Thyroid gland (tissue), 4 donors: ENCODE measurements around the gene FBXW4. TPM values are rescaled to one million over a fixed set of nuclear protein-coding genes. Genes with fewer than 3 reads are reported as not detected.

ENCODE experiments used
- DNase-seq, 2 donors: peaks; one replicate each; pipeline ENCODE4 v3.0.0-alpha.2; 2019
- H3K27ac ChIP-seq, 3 donors: fragments of 200-600 bp; sonication (generic); 1 replicate in 2 of 3; 2 replicates in 1 of 3; pipeline ENCODE4 v1.5.1; 2016 to 2019; ENCODE audit warnings: mild to moderate bottlenecking in 1 of 3, moderate library complexity in 1 of 3
- H3K27me3 ChIP-seq: fragments of 200-600 bp; sonication (generic); one replicate; pipeline ENCODE4 v1.5.1; 2019
- H3K36me3 ChIP-seq, 2 donors: fragments of 200-600 bp; sonication (generic); one replicate each; pipeline ENCODE4 v1.5.1; 2016 to 2019
- H3K4me1 ChIP-seq, 2 donors: fragments of 200-600 bp; sonication (generic); one replicate each; pipeline ENCODE4 v1.5.1; 2017 to 2019
- H3K4me3 ChIP-seq, 3 donors: fragments of 200-600 bp; sonication (generic); replicated peaks in 1 of 3; 1 replicate in 2 of 3; 2 replicates in 1 of 3; pipeline ENCODE4 v1.5.1; 2016; ENCODE audit warnings: mild to moderate bottlenecking in 1 of 3
- H3K9me3 ChIP-seq: fragments of 200-600 bp; sonication (generic); one replicate; pipeline ENCODE4 v1.5.1; 2017
- CTCF ChIP-seq, 6 experiments: fragments of 200-600 bp in 3 of 6; fragments of 450-650 bp in 3 of 6; sonication (generic) in 3 of 6; IDR thresholded peaks; one replicate each; pipeline ENCODE4 v1.5.1; 2016 to 2019; ENCODE audit warnings: antibody characterized with exemption in 6 of 6, mild to moderate bottlenecking in 2 of 6, inconsistent platforms in 1 of 6, moderate library complexity in 1 of 6
- POLR2A ChIP-seq, 2 donors: fragments of 450-650 bp; IDR thresholded peaks; one replicate each; pipeline ENCODE4 v1.6.1; 2017; ENCODE audit warnings: antibody characterized with exemption in 2 of 2, mild to moderate bottlenecking in 2 of 2, moderate library complexity in 1 of 2
- WGBS, 2 donors: methylation state at CpG; one replicate each; pipeline ENCODE4 v1.1.5; 2017; 5-methylcytosine and 5-hydroxymethylcytosine counted together
- intact Hi-C: fragments of 100-400 bp; cut with DNase I; formaldehyde crosslinking; loops from one replicate; pipeline ENCODE4 v1.15.1; 2023
- total RNA-seq, 4 donors: library from RNA; depleted of rRNA; stranded (reverse); fragments of >200 nt; gene quantifications; one replicate each; pipeline ENCODE4 v1.2.3, GENCODE V29; 2016

FBXW4 gene
- total RNA-seq, 4 donors from 2014 or later, result 59.5 to 94.2 (median 72.2) TPM

GRCh38 chr10:101721806-101722205, 26.8 kb upstream of the FBXW4 start:
- Histone ChIP-seq H3K9me3 (no peaks in the 10 kb centered on the region), H3K4me1 (no peaks in the 10 kb centered on the region), H3K4me3 (no peak overlapping the region), H3K36me3 (no peaks in the 10 kb centered on the region), H3K27ac (no peak overlapping the region), H3K27me3 (no peaks in the 10 kb centered on the region)
- no peak for TF ChIP-seq POLR2A (IDR thresholded peaks at IDR 0.05)
- no peak for TF ChIP-seq CTCF (IDR thresholded peaks at IDR 0.05)
- WGBS, 2 donors, result 86 to 88% methylated on average over 2 of the region's 2 CpGs
- no peak for DNase-seq
- intact Hi-C loops, result no loop called here

DNA sequence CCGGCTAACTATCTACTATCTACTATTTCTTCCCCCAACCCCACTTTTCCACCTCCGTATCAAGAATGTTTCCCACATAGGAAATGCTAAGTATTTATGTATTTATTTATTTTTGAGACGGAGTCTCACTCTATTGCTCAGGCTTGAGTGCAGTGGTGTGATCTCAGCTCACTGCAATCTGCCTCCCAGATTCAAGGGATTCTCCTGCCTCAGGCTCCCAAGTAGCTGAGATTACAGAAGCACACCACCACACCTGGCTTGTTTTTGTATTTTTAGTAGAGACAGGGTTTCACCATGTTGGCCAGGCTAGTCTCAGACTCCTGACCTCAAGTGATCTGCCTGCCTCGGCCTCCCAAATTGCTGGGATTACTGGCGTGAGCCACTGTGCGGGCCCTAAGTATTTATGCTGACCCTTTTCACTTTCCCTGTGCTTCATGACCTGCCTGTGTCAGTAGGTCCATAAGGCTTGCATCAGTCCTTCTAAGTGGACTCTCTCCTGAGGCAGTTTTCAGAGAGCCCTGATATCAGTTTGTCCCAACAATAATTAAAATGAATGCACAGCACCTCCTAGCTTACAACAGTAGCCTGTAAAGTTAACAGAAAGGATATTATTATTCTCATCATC, 25.7 kb upstream of the FBXW4 start:
- Histone ChIP-seq H3K27ac (no peak overlapping the region), H3K9me3 (no peaks in the 10 kb centered on the region), H3K36me3 (no peaks in the 10 kb centered on the region), H3K27me3 (no peaks in the 10 kb centered on the region), H3K4me1 (no peaks in the 10 kb centered on the region), H3K4me3 (no peak overlapping the region)
- intact Hi-C loops, result no loop called here
- TF ChIP-seq POLR2A (IDR thresholded peaks at IDR 0.05), result no peak
- TF ChIP-seq CTCF (IDR thresholded peaks at IDR 0.05), result no peak
- no peak for DNase-seq
- 88 to 91% methylated on average over 6 of the region's 6 CpGs for WGBS, 2 donors

DNA sequence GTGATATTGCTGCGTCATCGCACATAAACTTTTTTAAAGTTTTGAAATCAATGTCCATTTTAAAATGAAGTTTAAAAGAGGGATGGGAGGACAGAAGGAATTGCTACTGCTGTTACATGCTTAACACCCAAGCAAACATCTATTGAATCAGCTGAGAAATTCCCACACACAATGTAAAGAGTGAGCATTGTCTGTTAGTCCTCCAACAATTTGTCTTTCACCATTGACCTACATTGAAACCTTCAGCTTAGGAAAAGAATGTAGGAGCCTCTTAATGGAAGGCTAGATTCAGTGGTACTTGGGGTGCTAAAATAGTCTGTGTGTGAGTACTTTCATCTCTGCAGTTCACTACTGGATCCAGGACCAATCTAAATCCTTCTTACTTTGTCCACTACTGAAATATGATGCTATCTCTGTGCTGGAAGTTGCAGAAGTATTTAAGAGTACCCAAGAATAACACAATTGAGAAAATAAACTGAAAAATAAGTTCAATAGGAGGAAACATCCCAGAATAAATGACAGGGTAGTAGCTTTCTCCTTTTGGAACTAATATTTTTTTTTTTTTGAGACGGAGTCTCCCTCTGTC, 23.8 kb upstream of the FBXW4 start:
- no peaks in the 10 kb centered on the region for H3K4me1 ChIP-seq
- no peak overlapping the region for H3K4me3 ChIP-seq
- H3K36me3 ChIP-seq, result no peaks in the 10 kb centered on the region
- H3K27ac ChIP-seq, result no peak overlapping the region
- no peaks in the 10 kb centered on the region for H3K9me3 ChIP-seq
- intact Hi-C loops, result no loop called here
- no peak for DNase-seq
- H3K27me3 ChIP-seq, result no peaks in the 10 kb centered on the region
- no peak for TF ChIP-seq POLR2A (IDR thresholded peaks at IDR 0.05)
- TF ChIP-seq CTCF (IDR thresholded peaks at IDR 0.05), result no peak
- WGBS, 2 donors, result 90 to 91% methylated on average over 3 of the region's 3 CpGs

GRCh38 chr10:101716891-101717659, 22.1 kb upstream of the FBXW4 start:
- Histone ChIP-seq H3K9me3 (no peaks in the 10 kb centered on the region), H3K4me1 (no peaks in the 10 kb centered on the region), H3K27ac (no peak overlapping the region), H3K27me3 (no peaks in the 10 kb centered on the region), H3K36me3 (no peaks in the 10 kb centered on the region), H3K4me3 (no peak overlapping the region)
- TF ChIP-seq CTCF (IDR thresholded peaks at IDR 0.05) (no peak), POLR2A (IDR thresholded peaks at IDR 0.05) (no peak)
- WGBS, 2 donors, result 90% methylated on average over 10 of the region's 10 CpGs
- intact Hi-C loops, result no loop called here
- DNase-seq, result no peak

DNA sequence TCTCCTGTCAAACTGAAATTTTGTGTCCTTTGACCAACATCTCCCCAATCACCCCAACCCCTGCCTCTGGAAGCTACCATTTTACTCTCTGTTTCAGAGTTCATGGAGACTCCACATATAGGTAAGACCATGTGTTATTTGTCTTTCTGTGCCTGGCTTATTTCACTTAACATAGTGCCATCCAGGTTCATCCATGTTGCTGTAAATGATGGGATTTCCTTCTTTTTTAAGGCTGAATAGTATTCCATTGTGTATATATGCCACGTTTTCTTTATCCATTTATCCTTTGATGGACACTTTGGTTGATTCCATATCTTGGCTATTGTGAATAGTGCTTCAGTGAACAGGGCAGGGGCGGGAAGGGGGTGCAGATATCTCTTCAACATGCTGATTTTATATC, 18.0 kb upstream of the FBXW4 start:
- no peak for TF ChIP-seq CTCF (IDR thresholded peaks at IDR 0.05)
- no peak for TF ChIP-seq POLR2A (IDR thresholded peaks at IDR 0.05)
- Histone ChIP-seq H3K9me3 (no peaks in the 10 kb centered on the region), H3K4me1 (no peaks in the 10 kb centered on the region), H3K27ac (no peak overlapping the region), H3K27me3 (no peaks in the 10 kb centered on the region), H3K4me3 (no peak overlapping the region), H3K36me3 (no peaks in the 10 kb centered on the region)
- WGBS, 2 donors, result 83 to 90% methylated on average over 2 of the region's 2 CpGs
- DNase-seq, result no peak
- intact Hi-C loops, result no loop called here
